Glutamatergic neuron (in vitro differentiated cells): Measurements from ENCODE around the gene VEPH1. TPM values are rescaled to one million over a fixed set of nuclear protein-coding genes. Genes with fewer than 3 reads are reported as not detected.

Experiments
- DNase-seq: peaks from one replicate; pipeline ENCODE4 v3.0.0; 2022
- H3K27ac Mint-ChIP-seq: one replicate; pipeline ENCODE4 v1.8.0; 2020; ENCODE audit warnings: mild to moderate bottlenecking, mixed read lengths, inconsistent platforms; ENCODE audit not compliant: unreplicated experiment
- H3K27me3 Mint-ChIP-seq: one replicate; pipeline ENCODE4 v1.8.0; 2020; ENCODE audit warnings: mild to moderate bottlenecking, moderate library complexity, mixed read lengths, inconsistent platforms; ENCODE audit not compliant: unreplicated experiment
- H3K36me3 Mint-ChIP-seq: one replicate; pipeline ENCODE4 v1.8.0; 2020; ENCODE audit warnings: mild to moderate bottlenecking, mixed read lengths, inconsistent platforms; ENCODE audit not compliant: unreplicated experiment
- H3K4me1 Mint-ChIP-seq: one replicate; pipeline ENCODE4 v1.8.0; 2020; ENCODE audit warnings: mild to moderate bottlenecking, low read depth, mixed read lengths, inconsistent platforms; ENCODE audit not compliant: unreplicated experiment
- H3K4me3 Mint-ChIP-seq: one replicate; pipeline ENCODE4 v1.8.0; 2020; ENCODE audit warnings: mild to moderate bottlenecking, mixed read lengths, inconsistent platforms; ENCODE audit not compliant: unreplicated experiment
- H3K9me3 Mint-ChIP-seq: one replicate; pipeline ENCODE4 v1.8.0; 2020; ENCODE audit warnings: mild to moderate bottlenecking, moderate library complexity, mixed read lengths, inconsistent platforms; ENCODE audit not compliant: unreplicated experiment
- total RNA-seq: library from RNA; stranded (reverse); fragmentation: NEBNext Ultra II Directional; extraction: Animal tissue kit (Norgen Biotek cat#: 25700); gene quantifications from one replicate; pipeline ENCODE4 v1.2.1, GENCODE V29; 2021; ENCODE audit not compliant: unreplicated experiment
- TF ChIP-seq, protein P1 (sequence below): fragments of 200-600 bp; sonication (generic); IDR thresholded peaks from one replicate; pipeline ENCODE4 v1.5.0; 2021; ENCODE audit not compliant: partially characterized antibody, unreplicated experiment

The VEPH1 gene
- total RNA-seq, 1 donor from 2014 or later = 9.3 TPM

DNA sequence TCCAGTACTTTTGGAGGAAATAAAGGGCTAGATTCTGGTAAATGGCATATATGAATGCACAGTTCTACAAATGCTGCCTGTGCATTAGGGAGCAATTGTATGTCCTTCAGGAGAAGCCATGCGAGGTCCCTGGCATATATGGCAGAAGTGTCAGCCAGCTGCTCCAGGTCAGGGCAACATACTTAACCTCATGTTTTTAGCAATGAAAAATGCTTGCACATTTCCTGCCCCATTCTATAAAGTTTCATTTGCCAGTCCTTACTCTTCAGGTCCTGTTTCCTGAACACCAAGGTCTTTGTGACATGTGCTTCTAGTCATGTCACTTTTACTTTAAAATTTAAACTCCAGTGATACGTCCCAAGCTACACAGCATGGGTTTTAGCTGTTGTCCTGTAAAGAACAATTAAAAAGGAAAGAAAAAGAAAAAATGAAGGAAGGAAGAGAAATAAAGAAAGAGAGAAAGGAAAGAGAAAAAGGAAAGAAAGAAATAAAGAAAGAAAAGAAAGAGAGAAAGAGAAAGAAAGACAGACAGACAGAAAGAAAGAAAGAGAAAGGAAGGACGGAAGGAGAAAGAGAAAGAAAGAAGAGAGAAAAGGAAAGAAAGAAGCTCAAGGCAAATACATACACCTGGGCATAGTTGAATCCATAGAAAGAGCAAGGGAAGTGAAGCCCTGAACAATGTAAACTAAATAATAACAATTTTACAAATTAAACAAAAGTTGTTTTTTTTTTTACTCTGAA is 86.7 kb downstream of the VEPH1 start:
- TF ChIP-seq, protein P1, sequence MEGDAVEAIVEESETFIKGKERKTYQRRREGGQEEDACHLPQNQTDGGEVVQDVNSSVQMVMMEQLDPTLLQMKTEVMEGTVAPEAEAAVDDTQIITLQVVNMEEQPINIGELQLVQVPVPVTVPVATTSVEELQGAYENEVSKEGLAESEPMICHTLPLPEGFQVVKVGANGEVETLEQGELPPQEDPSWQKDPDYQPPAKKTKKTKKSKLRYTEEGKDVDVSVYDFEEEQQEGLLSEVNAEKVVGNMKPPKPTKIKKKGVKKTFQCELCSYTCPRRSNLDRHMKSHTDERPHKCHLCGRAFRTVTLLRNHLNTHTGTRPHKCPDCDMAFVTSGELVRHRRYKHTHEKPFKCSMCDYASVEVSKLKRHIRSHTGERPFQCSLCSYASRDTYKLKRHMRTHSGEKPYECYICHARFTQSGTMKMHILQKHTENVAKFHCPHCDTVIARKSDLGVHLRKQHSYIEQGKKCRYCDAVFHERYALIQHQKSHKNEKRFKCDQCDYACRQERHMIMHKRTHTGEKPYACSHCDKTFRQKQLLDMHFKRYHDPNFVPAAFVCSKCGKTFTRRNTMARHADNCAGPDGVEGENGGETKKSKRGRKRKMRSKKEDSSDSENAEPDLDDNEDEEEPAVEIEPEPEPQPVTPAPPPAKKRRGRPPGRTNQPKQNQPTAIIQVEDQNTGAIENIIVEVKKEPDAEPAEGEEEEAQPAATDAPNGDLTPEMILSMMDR = no peak
- H3K27ac Mint-ChIP-seq = no peak overlapping the region
- H3K36me3 Mint-ChIP-seq = no peaks in the 10 kb centered on the region
- no peaks in the 10 kb centered on the region for H3K27me3 Mint-ChIP-seq
- peaks cover 5% of the 10 kb centered on the region for H3K9me3 Mint-ChIP-seq
- no peak overlapping the region for H3K4me3 Mint-ChIP-seq
- H3K4me1 Mint-ChIP-seq = peaks cover 29% of the 10 kb centered on the region
- no peak for DNase-seq

DNA sequence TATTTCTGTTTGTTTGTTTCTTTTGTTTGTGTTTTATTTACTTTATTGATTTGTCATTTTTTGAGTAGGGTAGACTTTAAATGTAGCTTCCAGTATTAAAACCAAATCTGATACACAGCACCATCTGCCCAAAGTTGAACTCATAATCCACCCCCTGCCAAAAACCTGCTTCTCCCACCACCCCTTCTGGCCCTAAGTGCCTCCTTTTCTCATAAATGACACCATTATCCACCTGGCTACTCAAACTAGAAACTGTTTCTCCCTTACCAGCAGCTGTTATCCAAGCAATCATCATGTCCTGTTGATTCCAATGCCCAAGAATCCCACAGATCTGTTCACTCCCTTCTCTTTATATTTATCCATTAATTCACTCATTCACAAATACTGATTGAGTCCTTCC is 88.4 kb downstream of the VEPH1 start:
- H3K4me1 Mint-ChIP-seq = peaks cover 19% of the 10 kb centered on the region
- H3K4me3 Mint-ChIP-seq = peak overlapping the region; percentile 48
- no peaks in the 10 kb centered on the region for H3K27me3 Mint-ChIP-seq
- TF ChIP-seq, protein P1 = no peak
- H3K36me3 Mint-ChIP-seq = no peaks in the 10 kb centered on the region
- DNase-seq = no peak
- peaks cover 5% of the 10 kb centered on the region for H3K9me3 Mint-ChIP-seq
- H3K27ac Mint-ChIP-seq = peak overlapping the region; percentile 71

DNA sequence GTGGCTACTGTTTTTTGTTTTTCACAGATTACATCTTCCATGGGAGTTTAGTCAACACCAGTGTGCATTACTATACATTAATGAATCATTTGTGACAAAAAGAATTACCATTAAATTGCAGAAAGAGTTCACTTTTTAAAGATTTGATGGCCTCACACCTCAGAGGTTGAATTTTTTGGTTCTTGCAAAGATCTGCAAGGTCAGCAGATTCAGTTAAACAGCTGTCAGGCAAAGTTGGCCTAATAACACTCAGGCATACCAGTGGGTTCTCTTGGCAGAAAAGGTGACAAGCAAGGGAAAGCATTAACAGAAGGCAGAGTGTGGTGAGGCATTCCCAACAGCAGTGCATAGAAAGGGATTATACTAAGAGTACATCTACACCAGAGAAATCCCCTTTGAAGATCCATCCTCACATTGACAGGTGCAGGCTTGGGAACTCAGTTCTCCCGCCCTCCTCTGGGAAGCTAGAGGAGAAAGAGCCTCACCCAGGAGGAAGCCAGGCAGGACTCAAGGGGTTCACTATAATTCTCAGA is 90.8 kb downstream of the VEPH1 start:
- Mint-ChIP-seq H3K4me3 (peak overlapping the region; percentile 40), H3K36me3 (no peaks in the 10 kb centered on the region), H3K9me3 (peaks cover 6% of the 10 kb centered on the region), H3K27ac (no peak overlapping the region), H3K27me3 (no peaks in the 10 kb centered on the region), H3K4me1 (peaks cover 23% of the 10 kb centered on the region)
- TF ChIP-seq, protein P1 = no peak
- DNase-seq = no peak

DNA sequence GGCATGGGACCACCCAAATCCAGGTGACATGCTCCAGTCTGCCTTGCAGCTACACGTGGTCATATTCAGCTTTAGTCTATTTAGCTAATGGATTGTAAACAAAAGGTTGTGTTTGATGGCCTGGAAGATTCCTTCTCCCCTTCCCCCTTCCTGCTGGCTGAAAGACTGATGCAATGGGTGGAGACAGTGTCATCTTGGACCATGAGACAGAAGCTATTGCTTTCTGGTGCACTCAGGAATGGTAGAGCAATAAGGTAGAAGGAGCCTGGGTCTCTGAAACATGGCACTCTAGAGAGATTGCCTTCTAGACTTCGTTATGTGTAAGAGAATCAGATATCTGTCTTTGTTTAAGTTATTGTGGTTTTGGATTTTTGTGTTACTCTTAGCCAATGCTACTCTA is 92.3 kb downstream of the VEPH1 start:
- DNase-seq = no peak
- Mint-ChIP-seq H3K27me3 (no peaks in the 10 kb centered on the region), H3K4me1 (peaks cover 20% of the 10 kb centered on the region), H3K9me3 (peaks cover 6% of the 10 kb centered on the region), H3K36me3 (no peaks in the 10 kb centered on the region), H3K27ac (peak overlapping the region; percentile 67), H3K4me3 (peak overlapping the region; percentile 35)
- TF ChIP-seq, protein P1 = no peak

- TF ChIP-seq, protein P1 = no peak
- H3K9me3 Mint-ChIP-seq = peaks cover 3% of the 10 kb centered on the region
- H3K27ac Mint-ChIP-seq = peak overlapping the region; percentile 79
- no peak for DNase-seq
- no peaks in the 10 kb centered on the region for H3K27me3 Mint-ChIP-seq
- peaks cover 12% of the 10 kb centered on the region for H3K4me1 Mint-ChIP-seq
- no peaks in the 10 kb centered on the region for H3K36me3 Mint-ChIP-seq
- no peak overlapping the region for H3K4me3 Mint-ChIP-seq
Observed at GRCh38 chr3:157409516-157409915, 93.7 kb downstream of the VEPH1 start.
